HG02571 (cell line): ENCODE results near the gene C22orf23.
A peak's percentile ranks its signal among the peaks of the same experiment; 100 is the strongest.
"Not testable (repeated sequence)": the region's sequence is repeated elsewhere in the genome, so short reads cannot be mapped to it uniquely, and the experiment has no call there.

Experiments used
- ATAC-seq: cut with Tn5 transposase; IDR thresholded peaks from one replicate; pipeline ENCODE4 v1.9.1; 2021; ENCODE audit warnings: mild to moderate bottlenecking, moderate library complexity; ENCODE audit not compliant: unreplicated experiment

The C22orf23 gene

DNA sequence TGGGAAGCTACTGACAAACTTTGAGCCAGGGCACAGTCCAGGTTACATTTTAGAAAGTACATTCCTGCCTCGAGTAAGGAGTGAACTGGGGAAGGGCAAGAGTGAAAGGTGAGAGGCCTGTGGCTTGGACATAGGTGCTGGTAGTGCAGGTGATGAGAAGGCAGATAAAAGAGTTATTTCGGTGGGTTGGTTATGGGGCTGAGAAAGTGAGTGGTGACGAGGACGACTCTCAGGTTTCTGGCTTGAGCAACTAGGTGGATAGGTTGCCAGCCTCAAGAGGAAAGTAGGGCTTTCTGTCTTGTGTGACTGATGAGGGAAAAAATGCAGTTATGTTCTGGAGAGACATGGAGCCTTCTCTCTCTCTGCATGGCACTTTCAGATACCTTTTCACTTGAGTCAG, 3.8 kb upstream of the C22orf23 start:
- no peak for ATAC-seq

DNA sequence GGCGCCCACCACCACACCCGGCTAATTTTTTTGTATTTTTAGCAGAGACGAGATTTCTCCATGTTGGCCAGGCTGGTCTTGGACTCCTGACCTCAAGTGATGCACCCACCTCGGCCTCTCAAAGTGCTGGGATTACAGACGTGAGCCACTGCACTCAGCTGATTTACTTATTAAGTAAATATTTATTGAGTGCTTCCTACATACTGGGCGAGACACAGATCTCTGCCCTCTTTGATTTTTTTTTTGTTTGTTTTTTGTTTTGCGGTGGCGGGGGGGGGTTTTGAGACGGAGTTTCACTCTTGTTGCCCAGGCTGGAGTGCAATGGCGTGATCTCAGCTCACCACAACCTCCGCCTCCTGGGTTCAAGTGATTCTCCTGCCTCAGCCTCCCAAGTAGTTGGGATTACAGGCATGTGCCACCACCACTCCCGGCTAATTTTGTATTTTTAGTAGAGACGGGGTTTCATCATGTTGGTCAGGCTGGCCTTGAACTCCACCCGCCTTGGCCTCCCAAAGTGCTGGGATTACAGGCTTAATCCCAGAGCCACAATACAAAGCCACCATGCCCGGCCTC, 2.5 kb upstream of the C22orf23 start:
- not testable (repeated sequence) for ATAC-seq

DNA sequence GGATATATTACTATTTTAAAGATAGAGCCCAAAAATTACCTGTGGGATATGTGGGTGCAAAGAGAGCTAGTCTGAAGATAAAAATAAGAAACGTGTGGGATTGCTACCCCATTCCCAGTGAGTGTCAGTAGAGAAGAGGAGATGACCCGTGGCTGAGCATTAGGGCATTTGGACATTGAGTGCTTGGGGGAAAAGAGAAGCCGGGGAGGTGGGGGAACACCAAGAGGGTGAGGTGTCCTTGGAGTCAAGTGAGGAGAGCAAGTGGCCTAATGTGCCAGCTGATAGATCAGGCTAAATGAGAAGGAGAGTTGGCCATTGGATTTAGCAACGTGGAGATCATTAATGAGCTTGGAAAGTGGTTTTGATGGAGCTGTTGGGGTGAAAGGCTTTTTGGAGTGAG, 1.3 kb upstream of the C22orf23 start:
- ATAC-seq = no peak

DNA sequence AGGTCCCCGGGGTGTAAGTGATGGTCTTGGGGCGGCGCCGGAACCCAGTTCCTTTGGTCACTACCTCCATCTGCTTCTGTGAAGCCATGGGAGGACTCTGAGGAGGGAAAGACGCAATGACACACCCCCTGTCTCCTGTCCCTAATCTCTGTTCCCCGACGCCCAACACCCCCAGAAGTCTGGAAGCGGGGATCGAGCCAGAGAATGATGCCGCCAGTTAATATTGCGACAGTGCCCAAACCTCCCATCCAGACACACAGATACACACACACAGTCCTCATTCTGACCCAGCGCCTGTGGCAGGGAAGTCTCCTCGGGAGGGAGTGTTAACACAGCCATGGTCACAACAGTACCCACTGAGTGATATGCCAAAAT, 352 bp downstream of the C22orf23 start:
- ATAC-seq = peak; percentile 36

DNA sequence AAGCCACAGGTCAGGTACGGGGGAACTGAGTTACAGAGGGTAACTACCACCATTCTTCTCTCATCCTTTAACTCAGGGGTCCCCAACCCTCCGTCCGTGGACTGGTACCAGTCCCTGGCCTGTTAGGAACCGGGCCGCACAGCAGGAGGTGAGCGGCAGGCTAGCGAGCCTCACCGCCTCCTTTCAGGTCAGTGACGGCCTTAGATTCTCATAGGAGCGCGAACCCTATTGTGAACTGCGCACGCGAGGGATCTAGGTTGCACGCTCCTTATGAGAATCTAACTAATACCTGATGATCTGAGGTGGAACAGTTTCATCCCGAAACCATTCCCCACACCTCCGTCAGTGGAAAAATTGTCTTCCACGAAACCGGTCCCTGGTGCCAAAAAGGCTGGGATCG, 772 bp downstream of the C22orf23 start:
- ATAC-seq = not testable (repeated sequence)

DNA sequence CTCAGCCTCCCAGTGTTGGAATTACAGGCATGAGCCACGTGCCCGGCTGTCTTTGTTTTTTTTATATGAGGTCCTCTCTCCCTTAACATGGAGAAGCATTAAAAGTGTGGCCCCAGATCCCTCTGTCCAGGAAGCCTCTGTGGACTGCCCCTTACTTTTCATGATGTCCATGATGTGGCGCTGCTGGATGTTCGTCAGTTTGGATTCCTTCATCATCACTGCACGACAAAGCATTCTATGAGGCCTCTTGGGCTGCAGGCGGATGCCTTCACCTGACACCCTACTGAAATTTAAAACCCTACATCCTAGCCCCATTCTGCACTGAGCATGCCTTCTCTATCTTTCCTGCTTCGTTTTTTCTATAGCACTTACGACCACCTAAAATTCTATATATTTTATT, 2.1 kb downstream of the C22orf23 start:
- ATAC-seq = no peak

DNA sequence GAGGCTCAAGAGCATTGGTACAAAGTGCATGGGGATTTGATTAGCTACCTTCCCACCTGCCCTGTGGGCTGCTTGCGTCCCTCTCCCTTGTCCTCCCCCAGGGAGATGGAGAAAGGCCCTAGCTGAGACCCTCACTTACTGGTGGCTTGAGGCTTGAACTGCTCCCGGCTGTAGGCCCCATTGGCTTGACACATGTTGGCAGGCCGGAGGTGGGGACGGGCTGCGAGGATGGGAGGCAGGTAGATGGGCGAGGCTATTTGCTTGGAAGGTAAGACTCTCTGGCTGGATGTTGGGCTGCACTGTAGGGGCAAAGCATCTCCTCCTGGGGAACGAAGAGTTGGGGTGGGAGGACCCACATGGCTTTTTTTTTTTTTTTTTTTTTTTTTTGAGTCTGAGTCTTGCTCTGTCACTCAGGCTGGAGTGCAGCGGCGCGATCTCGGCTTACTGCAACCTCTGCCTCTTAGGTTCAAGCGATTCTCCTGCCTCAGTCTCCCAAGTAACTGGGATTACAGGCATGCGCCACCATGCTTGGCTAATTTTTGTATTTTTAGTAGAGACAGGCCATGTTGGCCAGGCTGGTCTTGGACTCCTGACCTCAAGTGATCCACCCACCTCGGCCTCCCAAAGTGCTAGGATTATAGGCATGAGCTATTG, 6.1 kb downstream of the C22orf23 start:
- not testable (repeated sequence) for ATAC-seq

DNA sequence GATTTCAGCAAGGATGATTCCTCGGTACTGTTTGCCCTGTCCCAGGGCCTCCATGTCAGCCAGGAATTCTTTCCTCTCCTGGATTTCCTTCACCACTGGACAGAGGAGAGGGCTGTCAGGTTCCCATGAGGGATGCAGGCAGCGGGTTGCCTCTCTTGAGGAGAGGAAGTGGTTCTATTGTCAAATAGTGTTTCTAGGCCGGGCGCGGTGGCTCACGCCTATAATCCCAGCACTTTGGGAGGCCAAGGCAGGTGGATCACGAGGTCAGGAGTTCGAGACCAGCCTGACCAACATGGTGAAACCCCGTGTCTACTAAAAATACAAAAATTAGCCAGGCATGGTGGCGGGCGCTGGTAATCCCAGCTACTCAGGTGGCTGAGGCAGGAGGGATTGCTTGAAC, 9.0 kb downstream of the C22orf23 start:
- not testable (repeated sequence) for ATAC-seq

DNA sequence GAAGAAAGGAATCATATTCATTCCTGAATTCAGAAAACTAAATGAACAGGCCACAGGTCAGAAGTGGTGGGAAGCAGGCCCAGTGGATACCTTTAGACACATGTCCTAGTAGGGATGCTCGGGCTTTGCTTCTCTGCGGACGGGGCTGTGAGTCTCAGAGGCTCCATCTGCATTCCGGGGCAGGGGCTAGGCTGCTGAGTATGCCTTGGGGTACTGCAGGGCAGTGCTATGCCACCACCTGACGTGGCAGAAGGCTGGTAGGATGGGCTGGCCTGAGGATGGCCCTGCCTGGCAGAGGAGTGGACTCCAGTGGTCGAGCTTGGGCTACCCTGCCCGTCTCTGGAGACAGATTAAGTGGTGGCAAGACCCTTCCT, 9.6 kb downstream of the C22orf23 start:
- no peak for ATAC-seq

DNA sequence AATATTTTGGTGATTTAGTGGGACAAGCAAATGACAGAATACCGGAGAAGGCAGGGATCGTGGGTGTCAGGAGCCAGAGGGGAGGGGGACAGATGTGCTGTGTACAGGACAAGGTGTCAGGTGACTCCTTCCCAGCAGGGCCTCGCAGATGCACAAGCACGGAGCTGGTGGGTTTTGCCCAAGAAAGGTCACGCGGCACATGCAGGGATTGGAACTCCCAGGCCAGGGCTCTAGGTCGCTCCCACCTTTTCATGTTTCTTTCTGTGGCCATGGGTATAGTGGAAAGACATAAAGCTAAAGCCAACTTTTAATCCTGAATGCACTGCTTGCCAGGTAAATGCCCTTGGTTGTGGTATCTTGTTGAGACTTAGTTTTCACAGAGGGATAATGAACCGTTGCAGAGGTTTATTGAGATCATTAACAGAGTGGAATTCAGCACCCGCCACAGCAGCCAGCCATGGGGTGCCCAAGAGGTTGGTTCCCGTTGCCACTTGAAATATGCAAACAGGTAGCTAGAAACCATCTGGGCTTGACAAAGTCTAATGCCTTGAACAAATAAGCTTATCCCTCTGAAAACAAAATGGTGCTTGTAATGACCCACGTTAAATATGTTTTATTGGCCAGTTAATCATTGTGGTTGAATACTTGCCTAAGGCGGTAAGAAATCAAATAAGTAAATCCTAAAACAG, 10.1 kb downstream of the C22orf23 start:
- ATAC-seq = no peak

DNA sequence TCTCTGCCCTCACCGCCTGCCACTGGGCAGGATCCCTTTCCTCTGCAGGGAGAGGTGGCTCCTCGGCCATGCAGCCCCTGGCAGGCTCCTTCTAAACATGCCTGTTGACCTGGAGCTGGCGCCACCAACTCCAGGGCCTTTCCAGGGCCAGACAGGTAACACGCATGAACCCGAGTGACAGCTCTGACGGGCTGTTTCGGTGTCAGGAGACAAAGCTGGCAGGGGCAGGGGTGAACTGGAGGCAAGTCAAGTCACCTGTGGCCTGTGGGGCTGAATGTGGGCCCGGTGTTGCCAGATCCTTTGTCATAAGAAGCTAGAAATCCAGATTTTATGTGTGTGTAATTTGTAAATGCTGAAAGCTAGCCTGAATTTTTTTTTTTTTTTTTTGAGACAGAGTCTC, 11.3 kb downstream of the C22orf23 start:
- ATAC-seq = no peak

DNA sequence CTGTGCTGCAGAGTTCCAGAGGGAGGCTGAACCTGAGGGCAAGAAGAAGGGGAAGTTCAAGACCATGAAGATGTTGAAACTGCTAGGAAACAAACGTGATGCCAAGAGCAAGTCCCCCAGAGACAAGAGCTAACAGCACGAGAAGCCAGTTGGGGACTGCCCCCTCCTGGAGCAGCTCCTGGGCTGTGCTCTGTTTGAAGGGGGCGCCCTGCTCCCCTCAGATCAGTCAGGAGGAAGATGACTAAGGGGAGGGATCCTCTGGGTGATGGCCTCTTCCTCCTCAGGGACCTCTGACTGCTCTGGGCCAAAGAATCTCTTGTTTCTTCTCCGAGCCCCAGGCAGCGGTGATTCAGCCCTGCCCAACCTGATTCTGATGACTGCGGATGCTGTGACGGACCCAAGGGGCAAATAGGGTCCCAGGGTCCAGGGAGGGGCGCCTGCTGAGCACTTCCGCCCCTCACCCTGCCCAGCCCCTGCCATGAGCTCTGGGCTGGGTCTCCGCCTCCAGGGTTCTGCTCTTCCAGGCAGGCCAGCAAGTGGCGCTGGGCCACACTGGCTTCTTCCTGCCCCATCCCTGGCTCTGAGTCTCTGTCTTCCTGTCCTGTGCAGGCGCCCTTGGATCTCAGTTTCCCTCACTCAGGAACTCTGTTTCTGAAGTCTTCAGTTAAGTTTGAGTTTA, 12.6 kb downstream of the C22orf23 start:
- ATAC-seq = no peak

DNA sequence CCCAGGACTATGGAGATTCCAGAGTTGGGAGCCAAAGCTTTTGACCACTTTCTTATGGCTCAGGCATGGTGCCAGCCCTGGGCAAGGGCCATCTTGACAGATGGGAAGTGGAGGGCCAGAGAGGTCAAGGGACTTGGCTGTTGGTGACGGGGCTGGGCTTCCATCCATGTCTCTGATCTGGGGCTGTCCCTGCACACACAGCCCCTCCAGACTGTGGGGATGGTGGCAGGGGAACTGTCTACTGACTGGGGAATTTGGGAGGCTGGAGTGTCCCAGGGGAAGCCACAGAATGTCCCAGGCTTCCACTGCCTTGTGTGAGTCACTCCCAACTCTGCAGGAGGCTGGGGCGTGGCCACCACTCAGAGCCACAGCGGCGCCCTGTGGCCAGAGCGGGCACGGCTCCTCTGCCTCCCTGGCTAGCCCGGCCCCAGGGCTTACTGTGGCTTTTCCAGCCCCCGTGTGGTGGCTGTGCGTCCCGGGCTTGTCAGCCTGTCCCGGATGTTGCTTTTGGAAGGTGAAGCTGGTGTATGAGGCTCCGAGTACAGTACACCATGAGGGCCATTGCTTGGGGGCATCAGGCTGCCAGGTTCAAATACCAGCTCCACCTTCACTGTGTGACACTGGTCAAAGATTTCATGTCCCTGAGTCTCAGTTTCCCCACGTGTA, 19.6 kb downstream of the C22orf23 start:
- peak; percentile 72 for ATAC-seq

DNA sequence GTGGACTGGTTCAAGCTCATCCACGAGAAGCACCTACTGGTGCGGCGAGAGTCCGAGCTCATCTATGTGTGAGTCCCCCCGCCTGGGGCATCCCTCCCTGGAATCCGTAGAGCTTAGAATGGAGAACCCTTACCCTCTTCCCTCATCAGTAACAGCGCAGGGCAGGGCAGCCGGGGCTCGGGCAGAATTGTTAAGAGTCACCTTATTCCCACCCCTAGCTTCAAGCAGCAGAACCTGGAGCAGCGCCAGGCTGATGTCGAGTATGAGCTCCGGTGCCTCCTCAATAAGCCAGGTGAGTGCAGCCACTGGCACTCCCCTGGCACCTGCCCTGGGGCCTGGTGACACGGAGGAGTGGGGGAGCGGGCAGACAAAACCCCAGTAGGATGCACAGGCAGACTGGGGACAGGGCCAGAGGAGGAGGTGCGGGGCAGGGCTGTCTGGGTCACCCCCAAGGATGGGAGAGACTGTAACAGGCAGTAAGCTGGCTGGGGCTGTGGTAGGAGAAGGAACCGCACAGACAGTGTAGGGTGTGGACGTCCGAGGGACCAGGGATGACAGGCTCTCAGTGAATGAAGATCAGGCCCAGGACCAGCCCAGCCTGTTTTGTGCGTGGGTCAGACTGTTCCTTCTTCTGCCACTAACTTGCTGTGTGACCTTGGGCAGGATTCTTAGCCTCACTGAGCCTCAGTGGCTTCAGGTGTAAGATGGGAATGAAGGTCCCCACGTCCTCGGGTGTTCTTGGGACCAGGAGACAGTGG, 20.4 kb downstream of the C22orf23 start:
- ATAC-seq = no peak

DNA sequence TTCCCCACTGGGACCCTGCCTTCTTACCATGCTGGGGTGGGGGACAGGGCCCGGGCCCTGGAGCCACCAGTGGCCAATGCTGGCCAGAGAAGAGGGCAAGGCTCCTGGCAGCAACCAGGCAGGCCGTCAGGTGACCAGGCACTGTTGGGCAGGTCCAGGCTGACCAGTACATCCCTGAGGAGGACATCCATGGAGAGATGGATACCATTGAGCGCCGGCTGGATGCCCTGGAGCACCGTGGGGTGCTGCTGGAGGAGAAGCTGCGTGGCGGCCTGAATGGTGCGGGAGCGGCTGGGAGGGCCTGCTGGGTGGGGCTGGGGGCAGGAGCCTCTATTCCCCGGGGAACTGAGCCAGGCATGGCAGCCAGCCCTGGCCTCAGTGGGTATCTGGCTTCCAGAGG, 21.0 kb downstream of the C22orf23 start:
- no peak for ATAC-seq

DNA sequence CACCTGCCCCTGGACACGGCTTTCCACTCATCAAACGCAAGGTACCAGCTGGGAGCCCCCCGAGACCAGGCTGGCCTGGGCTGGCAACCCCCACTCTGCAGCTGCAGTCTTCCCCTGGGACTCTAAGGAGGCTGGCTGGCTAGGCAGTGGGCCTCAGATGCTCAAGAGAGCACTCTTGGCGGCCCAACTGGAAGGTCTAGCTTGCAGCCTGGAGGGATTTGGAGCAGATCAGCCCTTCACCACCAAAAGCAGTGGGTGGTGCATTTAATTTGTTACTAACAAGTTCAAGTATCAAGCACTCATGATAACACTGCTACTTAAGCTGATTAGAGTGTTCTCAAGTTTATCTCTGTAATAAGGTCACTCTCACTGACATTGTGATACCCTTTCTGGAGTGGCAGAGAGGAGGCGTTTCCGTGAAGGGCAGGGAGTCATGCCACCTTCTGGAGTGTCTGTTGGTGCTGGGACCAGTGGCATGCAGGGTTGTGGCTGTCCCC, 21.5 kb downstream of the C22orf23 start:
- no peak for ATAC-seq

DNA sequence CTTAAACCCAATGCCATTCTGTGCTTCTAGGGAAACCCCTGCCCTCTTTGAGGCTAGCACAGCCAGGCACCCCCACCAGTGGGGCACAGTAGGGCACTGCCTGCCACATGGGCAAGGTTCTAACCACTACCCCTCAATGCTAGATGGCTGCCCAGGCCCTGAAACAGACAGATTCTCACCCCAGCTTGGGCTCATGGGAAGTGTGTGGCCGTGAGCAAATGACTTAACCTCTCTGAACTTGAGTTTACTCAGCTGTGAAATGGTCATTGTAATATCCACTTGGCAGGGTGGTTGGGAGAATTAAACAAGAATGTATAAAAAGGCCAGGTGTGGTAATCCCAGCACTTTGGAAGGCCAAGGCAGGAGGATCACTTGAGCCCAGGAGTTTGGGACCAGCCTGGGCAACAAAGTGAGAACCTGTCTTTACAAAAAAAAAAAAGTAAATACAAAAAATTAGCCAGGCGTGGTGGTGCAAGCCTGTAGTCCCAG, 22.4 kb downstream of the C22orf23 start:
- ATAC-seq = no peak

DNA sequence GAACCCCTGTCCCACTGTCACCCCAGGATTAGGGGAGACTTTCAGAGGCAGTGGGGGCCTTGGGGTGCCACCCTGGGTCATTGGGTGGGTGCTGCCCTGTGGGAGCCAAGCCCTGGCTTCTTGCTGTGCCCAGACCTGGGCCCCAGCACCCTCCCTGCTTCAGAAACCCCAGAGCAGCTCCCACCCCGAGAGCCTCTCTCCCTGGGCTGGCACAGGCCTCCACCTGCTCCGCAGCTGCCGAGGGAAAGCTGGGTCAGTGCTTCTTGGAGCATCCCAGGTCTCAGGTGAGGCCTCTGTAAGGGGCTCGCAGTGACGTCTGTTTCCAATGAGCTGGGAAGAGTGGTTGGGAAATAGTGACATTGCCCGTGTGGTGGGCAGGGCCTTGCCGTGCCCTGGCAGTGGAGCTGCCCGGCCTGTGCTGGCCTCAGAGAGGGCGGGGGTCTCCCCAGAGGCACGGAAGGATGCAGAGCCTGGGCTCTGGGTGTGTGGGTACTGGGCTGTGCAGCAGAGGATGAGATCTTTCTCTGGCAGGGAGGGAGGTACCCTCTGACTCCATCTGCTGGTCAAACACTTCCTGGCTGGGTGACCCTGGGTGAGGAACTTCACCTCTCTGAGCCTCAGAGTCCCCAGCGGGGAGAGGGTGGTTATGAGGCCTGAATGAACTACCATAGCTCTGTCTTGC, 23.0 kb downstream of the C22orf23 start:
- ATAC-seq = no peak

DNA sequence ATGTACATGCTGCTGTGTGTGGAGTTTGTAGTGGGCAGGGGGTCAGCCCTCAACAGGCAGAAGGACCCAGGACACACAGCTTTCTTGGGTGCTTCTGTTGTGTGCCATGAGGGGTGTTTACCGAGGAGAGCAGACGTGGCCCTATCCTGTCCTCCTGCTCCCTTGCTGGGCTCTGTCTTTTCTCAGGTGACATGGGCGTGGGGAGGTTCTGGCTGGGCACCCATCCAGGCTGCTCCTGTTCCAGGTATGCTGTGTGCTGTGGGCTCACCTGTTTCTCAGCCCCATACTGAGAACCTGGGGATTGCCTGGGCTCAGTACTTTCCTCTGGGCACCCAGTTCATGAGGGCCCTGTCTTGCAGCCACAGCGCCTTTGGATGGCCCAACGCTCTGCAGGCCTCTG, 24.0 kb downstream of the C22orf23 start:
- ATAC-seq = no peak

DNA sequence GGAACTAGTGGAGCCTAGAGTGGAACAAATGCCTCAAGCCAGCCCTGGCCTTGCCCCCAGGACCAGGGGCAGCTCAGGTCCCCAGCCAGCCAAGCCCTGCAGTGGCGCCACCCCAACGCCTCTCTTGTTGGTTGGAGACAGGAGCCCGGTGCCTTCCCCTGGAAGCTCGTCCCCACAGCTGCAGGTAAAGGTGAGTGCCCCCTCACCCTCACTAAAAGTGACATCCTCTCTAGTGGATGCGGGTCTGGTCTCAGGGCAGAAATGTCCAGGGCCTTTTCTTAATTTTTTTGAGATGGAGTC, 25.8 kb downstream of the C22orf23 start:
- ATAC-seq = no peak
